Measurements from ENCODE around the gene GPR135. TPM values are rescaled to one million over a fixed set of nuclear protein-coding genes. Genes with fewer than 3 reads are reported as not detected.

GPR135 gene
- polyA plus RNA-seq, 1 of the 3 experiments (the other 2 are of a cell fraction), result 2.1 TPM

DNA sequence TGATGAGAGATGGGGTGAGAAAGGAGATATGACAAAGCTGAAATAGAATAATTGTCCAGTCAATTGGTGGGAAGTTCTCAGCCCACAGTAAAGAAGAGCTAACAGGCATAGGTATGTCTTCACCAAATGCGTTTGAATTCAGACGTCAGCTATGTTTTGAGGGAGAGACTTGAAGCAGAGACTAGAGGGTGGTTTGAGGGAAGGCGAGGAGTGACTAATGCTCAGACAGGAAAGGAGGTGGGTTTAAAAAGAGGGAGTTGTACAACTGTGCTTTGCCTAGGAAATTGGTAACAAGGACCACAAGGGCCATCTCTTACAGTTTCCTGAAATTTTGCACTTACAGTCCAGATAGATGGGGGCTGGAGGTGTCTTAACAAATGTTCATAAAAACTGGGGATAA lies 25.6 kb upstream of the GPR135 start:
- peaks cover 5% of the 10 kb centered on the region; the same call in 1 of the 2 replicates for H4K20me1 ChIP-seq (ENCODE audit: insufficient read depth)
- no peaks in the 10 kb centered on the region; the same call in 1 of the 2 replicates for H3K9me2 ChIP-seq
- H3K4me3 ChIP-seq (ENCODE audit: low read depth in 2 of 2, low read length in 1 of 2), result no peak overlapping the region
- peaks cover 7% of the 10 kb centered on the region for H3F3A ChIP-seq (replicated peaks; ENCODE audit: insufficient read depth)
- no peak overlapping the region for H3K27ac ChIP-seq (ENCODE audit: low read depth in 2 of 2, low read length in 1 of 2)
- peaks cover 4 to 5% of the 10 kb centered on the region in 2 experiments; a peak in 2 of 4 replicates for H3K4me1 ChIP-seq (ENCODE audit: control insufficient read depth in 1 of 2, insufficient read depth in 2 of 2, low read depth in 1 of 2, low read length in 1 of 2)
- TF ChIP-seq RXRA (IDR thresholded peaks at IDR 0.05; ENCODE audit: borderline replicate concordance, low read depth) (no peak), TEAD4 (IDR thresholded peaks at IDR 0.05; ENCODE audit: borderline replicate concordance, insufficient read depth) (no peak), PBX3 (IDR thresholded peaks at IDR 0.05) (no peak), MXI1 (IDR thresholded peaks at IDR 0.05; ENCODE audit: low read depth, low read length) (no peak), YY1 (IDR thresholded peaks at IDR 0.05; ENCODE audit: low read depth) (no peak), RFX5 (IDR thresholded peaks at IDR 0.05; ENCODE audit: low read length) (no peak), RCOR1 (IDR thresholded peaks at IDR 0.05; ENCODE audit: low read length) (no peak), MEF2A (IDR thresholded peaks at IDR 0.05; ENCODE audit: borderline replicate concordance, low read depth) (no peak), FOSL2 (IDR thresholded peaks at IDR 0.05; ENCODE audit: borderline replicate concordance, low read depth) (no peak), TCF12 (IDR thresholded peaks at IDR 0.05) (no peak), NFIC (IDR thresholded peaks at IDR 0.05; ENCODE audit: borderline replicate concordance) (no peak), FOXJ3 (CRISPR knock-in tag; IDR thresholded peaks at IDR 0.05) (no peak), EP300 (IDR thresholded peaks at IDR 0.05; ENCODE audit: borderline replicate concordance in 1 of 2, low read depth in 1 of 2, low read length in 1 of 2) (no peak), FOXM1 (IDR thresholded peaks at IDR 0.05; ENCODE audit: low read depth) (no peak), RAD21 (IDR thresholded peaks at IDR 0.05; ENCODE audit: low read length) (no peak)
- TF ChIP-seq, protein P1, sequence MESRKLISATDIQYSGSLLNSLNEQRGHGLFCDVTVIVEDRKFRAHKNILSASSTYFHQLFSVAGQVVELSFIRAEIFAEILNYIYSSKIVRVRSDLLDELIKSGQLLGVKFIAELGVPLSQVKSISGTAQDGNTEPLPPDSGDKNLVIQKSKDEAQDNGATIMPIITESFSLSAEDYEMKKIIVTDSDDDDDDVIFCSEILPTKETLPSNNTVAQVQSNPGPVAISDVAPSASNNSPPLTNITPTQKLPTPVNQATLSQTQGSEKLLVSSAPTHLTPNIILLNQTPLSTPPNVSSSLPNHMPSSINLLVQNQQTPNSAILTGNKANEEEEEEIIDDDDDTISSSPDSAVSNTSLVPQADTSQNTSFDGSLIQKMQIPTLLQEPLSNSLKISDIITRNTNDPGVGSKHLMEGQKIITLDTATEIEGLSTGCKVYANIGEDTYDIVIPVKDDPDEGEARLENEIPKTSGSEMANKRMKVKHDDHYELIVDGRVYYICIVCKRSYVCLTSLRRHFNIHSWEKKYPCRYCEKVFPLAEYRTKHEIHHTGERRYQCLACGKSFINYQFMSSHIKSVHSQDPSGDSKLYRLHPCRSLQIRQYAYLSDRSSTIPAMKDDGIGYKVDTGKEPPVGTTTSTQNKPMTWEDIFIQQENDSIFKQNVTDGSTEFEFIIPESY (IDR thresholded peaks at IDR 0.05; ENCODE audit: borderline replicate concordance, low read depth), result no peak
- TF ChIP-seq, protein P2, sequence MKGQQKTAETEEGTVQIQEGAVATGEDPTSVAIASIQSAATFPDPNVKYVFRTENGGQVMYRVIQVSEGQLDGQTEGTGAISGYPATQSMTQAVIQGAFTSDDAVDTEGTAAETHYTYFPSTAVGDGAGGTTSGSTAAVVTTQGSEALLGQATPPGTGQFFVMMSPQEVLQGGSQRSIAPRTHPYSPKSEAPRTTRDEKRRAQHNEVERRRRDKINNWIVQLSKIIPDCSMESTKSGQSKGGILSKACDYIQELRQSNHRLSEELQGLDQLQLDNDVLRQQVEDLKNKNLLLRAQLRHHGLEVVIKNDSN (IDR thresholded peaks at IDR 0.05; ENCODE audit: borderline replicate concordance, low read depth), result no peak
- no peaks in the 10 kb centered on the region for H3K27me3 ChIP-seq (ENCODE audit: insufficient read depth)
- POLR2A ChIA-PET, result interaction anchor here (1.1 kb wide), 1 partner anchor 13 kb away, joined by 3 read pairs; no protein-coding TSS in a partner anchor
- H3K36me3 ChIP-seq (replicated peaks in 1 of 2; ENCODE audit: control insufficient read depth in 1 of 2, insufficient read depth in 2 of 2, low read length in 1 of 2), result peaks cover 74 to 82% of the 10 kb centered on the region in 2 experiments
- H2AFZ ChIP-seq (ENCODE audit: low read depth), result no peak overlapping the region
- CTCF ChIA-PET, result interaction anchor here (1.5 to 4.3 kb wide), 4 partner anchors 17 to 86 kb away, joined by 3 to 15 read pairs (median 8); partner anchors contain the start of gene CCDC175
- no peaks in the 10 kb centered on the region for H3K9me3 ChIP-seq
- 96% methylated on average over 3 of the region's 3 CpGs for WGBS (ENCODE audit: low lambda C conversion rate)
- H3K9ac ChIP-seq, result no peak overlapping the region
- DNase-seq, result no peak
- peaks cover 83% of the 10 kb centered on the region for H3K79me2 ChIP-seq (ENCODE audit: insufficient read depth)
- no peak overlapping the region for H3K4me2 ChIP-seq

Measured in SK-N-SH (cell line).